DND-41 (cell line): ENCODE data around the gene EIF5.

Experiments used
- CTCF ChIP-seq: IDR thresholded peaks from 2 replicates; pipeline ENCODE4 v1.5.1; 2012; ENCODE audit warnings: borderline replicate concordance, low read length, moderate library complexity, mild to moderate bottlenecking; ENCODE audit not compliant: poor library complexity, severe bottlenecking; ENCODE audit errors: extremely low read depth
- EZH2 ChIP-seq: IDR thresholded peaks from 3 replicates; pipeline ENCODE4 v1.6.1; 2012; ENCODE audit warnings: borderline replicate concordance, low read depth, mild to moderate bottlenecking, moderate library complexity, low read length, inconsistent platforms; ENCODE audit not compliant: severe bottlenecking

- TF ChIP-seq EZH2 (no peak), CTCF (no peak)
Observed at GRCh38 chr14:103319422-103319821, 14.6 kb upstream of the EIF5 start.
